Thymus (tissue), 11 donors: ENCODE results near the gene TANC1. TPM values are rescaled to one million over a fixed set of nuclear protein-coding genes. Genes with fewer than 3 reads are reported as not detected.
A peak's percentile ranks its signal among the peaks of the same experiment; 100 is the strongest.

ENCODE experiments used
- DNase-seq, 9 donors: peaks; one replicate each; pipeline ENCODE4 v3.0.0-alpha.2; 2013; ENCODE audit warnings: low spot score in 9 of 9, low read depth in 6 of 9, missing footprints in 1 of 9
- H3K27ac ChIP-seq, 2 donors: one replicate each; pipeline ENCODE4 v1.5.1; 2013; ENCODE audit warnings: control low read depth in 1 of 2, low read depth in 1 of 2, low read length in 1 of 2, mild to moderate bottlenecking in 1 of 2, moderate library complexity in 1 of 2
- H3K27me3 ChIP-seq, 2 donors: one replicate each; pipeline ENCODE4 v1.5.1; 2013; ENCODE audit warnings: low read length in 1 of 2; ENCODE audit not compliant: control insufficient read depth in 2 of 2, insufficient read depth in 1 of 2
- H3K36me3 ChIP-seq, 2 donors: one replicate each; pipeline ENCODE4 v1.5.1; 2013; ENCODE audit warnings: low read length in 1 of 2, mild to moderate bottlenecking in 1 of 2, moderate library complexity in 1 of 2; ENCODE audit not compliant: control insufficient read depth in 2 of 2, insufficient read depth in 2 of 2
- H3K4me1 ChIP-seq, 2 donors: one replicate each; pipeline ENCODE4 v1.5.1; 2013; ENCODE audit warnings: low read length in 2 of 2; ENCODE audit not compliant: control insufficient read depth in 2 of 2, insufficient read depth in 2 of 2
- H3K4me3 ChIP-seq, 2 donors: one replicate each; pipeline ENCODE4 v1.5.1; 2013; ENCODE audit warnings: low read length in 2 of 2, control low read depth in 1 of 2, mild to moderate bottlenecking in 1 of 2
- H3K9me3 ChIP-seq, 2 donors: one replicate each; pipeline ENCODE4 v1.5.1; 2013; ENCODE audit warnings: low read length in 1 of 2, mild to moderate bottlenecking in 1 of 2; ENCODE audit not compliant: control insufficient read depth in 2 of 2, insufficient read depth in 1 of 2
- WGBS: extraction: QIAGEN DNeasy Blood & Tissue Kit; methylation state at CpG from one replicate; pipeline ENCODE4 v1.1.7; 2013; 5-methylcytosine and 5-hydroxymethylcytosine counted together
- polyA plus RNA-seq: library from polyadenylated mRNA; stranded (reverse); fragments of 200-250 nt; gene quantifications from one replicate; pipeline ENCODE4 v1.2.3, GENCODE V29; 2013
- total RNA-seq: library from RNA; stranded (reverse); fragments of 120-200 nt; gene quantifications from one replicate; pipeline ENCODE4 v1.2.4, GENCODE V29; 2013
- donor health status: healthy.

The TANC1 gene
- total and polyA plus RNA-seq, 2 donors: 3.5 to 13.0 TPM

GRCh38 chr2:159152128-159152778, 183.8 kb downstream of the TANC1 start:
- Histone ChIP-seq H3K27ac (no peak overlapping the region), H3K4me1 (peaks cover 38 to 75% of the 10 kb centered on the region in 2 donors), H3K27me3 (no peaks in the 10 kb centered on the region), H3K9me3 (no peaks in the 10 kb centered on the region), H3K36me3 (no peaks in the 10 kb centered on the region), H3K4me3 (no peak overlapping the region)
- WGBS: 96% methylated on average over 4 of the region's 4 CpGs
- DNase-seq: no peak

DNA sequence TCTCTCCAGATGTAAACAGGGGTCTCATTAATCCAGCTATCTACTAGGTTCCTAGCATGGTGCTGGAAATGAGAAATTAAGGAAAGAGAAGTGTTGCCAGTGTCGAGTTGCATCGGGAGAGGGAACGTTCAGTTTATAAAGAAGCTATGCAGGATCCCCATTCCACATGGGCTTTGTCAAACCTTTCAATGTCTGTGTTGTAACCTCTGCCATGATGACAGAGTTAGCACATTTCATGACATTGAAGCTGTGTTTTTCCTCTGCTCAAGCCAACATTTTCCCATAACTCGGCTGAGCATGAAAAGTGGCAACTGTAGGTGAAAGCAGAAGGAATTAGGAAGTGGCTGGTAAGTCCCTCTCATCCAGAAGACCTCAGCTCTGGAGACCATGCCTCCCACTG, 184.6 kb downstream of the TANC1 start:
- no peaks in the 10 kb centered on the region for H3K36me3 ChIP-seq
- no peak overlapping the region for H3K27ac ChIP-seq
- DNase-seq: no peak
- H3K9me3 ChIP-seq: no peaks in the 10 kb centered on the region
- H3K27me3 ChIP-seq: no peaks in the 10 kb centered on the region
- 84% methylated on average over 4 of the region's 4 CpGs for WGBS
- no peak overlapping the region for H3K4me3 ChIP-seq
- H3K4me1 ChIP-seq: peaks cover 38 to 76% of the 10 kb centered on the region in 2 donors

- DNase-seq: no peak
- Histone ChIP-seq H3K4me3 (no peak overlapping the region), H3K36me3 (no peaks in the 10 kb centered on the region), H3K9me3 (no peaks in the 10 kb centered on the region), H3K4me1 (peaks cover 38 to 75% of the 10 kb centered on the region in 2 donors), H3K27me3 (no peaks in the 10 kb centered on the region), H3K27ac (no peak overlapping the region)
- WGBS: 17% methylated on average over 4 of the region's 4 CpGs
These were observed 185.0 kb downstream of the TANC1 start for GRCh38 chr2:159153463-159153862.

DNA sequence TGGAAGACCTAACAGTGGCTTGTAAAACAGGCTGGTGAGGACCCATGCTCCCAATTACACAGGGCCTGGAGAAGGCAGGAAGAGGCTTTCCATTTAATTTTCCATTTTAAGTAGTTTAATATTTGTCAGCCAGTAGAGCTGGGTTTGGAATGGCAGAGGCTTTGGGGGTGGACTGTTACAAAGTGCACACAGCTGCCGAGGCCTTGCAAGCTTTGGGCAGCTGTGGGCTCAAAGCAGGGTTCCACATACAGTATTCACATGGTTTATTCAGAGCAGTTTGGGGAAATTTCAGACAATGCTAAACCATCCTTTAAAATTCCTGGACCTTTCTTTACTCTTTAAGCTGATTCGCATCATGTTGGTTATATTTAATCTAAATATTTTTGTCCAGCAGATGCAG, 185.5 kb downstream of the TANC1 start:
- peaks cover 38 to 70% of the 10 kb centered on the region in 2 donors for H3K4me1 ChIP-seq
- no peak for DNase-seq
- H3K4me3 ChIP-seq: no peak overlapping the region
- H3K36me3 ChIP-seq: no peaks in the 10 kb centered on the region
- no peaks in the 10 kb centered on the region for H3K9me3 ChIP-seq
- H3K27me3 ChIP-seq: no peaks in the 10 kb centered on the region
- 72% methylated on average over 2 of the region's 2 CpGs for WGBS
- no peak overlapping the region for H3K27ac ChIP-seq

DNA sequence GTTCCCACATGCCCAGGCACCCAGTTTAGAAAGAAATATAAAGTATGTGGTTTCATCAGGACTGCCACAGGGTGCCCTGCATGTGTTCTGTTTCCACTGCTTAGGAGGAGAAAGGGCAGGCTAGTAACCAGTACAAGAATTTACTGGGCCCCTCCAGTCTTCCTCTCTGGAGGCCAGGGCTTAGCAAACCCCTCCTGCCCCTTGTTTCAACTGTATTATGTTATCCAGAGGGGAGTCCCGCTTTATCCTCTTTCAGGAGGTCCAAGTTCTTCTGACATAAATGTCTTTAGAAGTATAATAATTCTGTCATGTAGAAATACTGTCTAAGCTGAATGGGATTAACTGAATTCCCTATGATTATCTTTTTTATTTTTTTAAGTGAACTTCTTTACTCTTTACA, 185.9 kb downstream of the TANC1 start:
- WGBS: 97% methylated on average over 1 of the region's 1 CpG
- no peak overlapping the region for H3K4me3 ChIP-seq
- peaks cover 37 to 67% of the 10 kb centered on the region in 2 donors for H3K4me1 ChIP-seq
- no peaks in the 10 kb centered on the region for H3K36me3 ChIP-seq
- no peaks in the 10 kb centered on the region for H3K27me3 ChIP-seq
- H3K27ac ChIP-seq: no peak overlapping the region
- no peak for DNase-seq
- no peaks in the 10 kb centered on the region for H3K9me3 ChIP-seq

DNA sequence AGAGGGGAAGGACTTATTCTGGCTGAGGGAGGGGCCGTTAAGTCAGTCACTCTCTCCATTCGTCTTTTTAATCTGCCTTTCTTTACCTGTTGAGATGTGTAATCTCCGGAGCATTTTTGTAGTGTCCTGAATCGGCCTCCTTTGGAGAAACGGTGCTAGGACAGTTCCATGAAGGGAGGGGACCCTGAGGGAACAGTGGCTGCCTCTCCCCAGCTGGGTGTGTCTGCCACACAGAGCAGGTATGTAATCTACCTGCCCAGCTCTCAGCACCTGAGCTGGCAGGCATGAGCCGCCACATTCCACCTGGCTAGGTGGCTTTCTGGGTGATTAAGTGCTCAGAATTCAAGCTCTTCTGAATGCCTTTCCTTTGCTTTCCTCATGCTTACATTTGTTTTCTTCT, 186.9 kb downstream of the TANC1 start:
- no peak for DNase-seq
- 90% methylated on average over 6 of the region's 6 CpGs for WGBS

GRCh38 chr2:159155791-159156190, 187.4 kb downstream of the TANC1 start:
- no peaks in the 10 kb centered on the region for H3K27me3 ChIP-seq
- H3K27ac ChIP-seq: peak overlapping the region in 1 of 2 donors; percentile 8
- H3K36me3 ChIP-seq: no peaks in the 10 kb centered on the region
- H3K4me1 ChIP-seq: peaks cover 35 to 67% of the 10 kb centered on the region in 2 donors
- no peak for DNase-seq
- H3K9me3 ChIP-seq: no peaks in the 10 kb centered on the region
- H3K4me3 ChIP-seq: no peak overlapping the region
- whole genome bisulfite sequencing: 85% methylated on average over 1 of the region's 1 CpG

More for the DNA sequence above, 186.9 kb downstream of the TANC1 start:
- peak overlapping the region in 1 of 2 donors; percentile 18 for H3K27ac ChIP-seq
- H3K4me3 ChIP-seq: no peak overlapping the region
- H3K27me3 ChIP-seq: no peaks in the 10 kb centered on the region
- no peaks in the 10 kb centered on the region for H3K9me3 ChIP-seq
- H3K36me3 ChIP-seq: no peaks in the 10 kb centered on the region
- peaks cover 31 to 67% of the 10 kb centered on the region in 2 donors for H3K4me1 ChIP-seq

DNA sequence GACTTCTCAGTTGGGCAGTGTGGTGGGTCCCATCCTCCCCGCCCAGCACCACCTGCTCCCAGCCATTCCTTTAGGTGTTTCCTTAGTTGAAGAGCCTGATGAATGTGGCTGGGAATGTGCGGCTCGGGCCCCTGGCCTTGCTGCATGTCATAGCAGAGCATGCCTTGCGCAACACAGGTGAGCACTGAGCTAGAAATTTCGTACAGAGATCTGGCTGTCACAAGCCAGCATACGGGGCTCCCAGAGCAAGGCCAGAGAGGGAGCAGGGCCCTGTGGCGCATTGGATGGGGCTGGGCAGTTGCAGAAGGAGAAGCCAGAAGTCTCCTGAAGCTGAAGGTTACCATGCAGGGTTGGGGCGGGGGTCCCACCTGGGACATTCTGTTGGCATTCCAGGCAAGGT, 188.4 kb downstream of the TANC1 start:
- Histone ChIP-seq H3K4me3 (no peak overlapping the region), H3K27ac (peak overlapping the region; percentile 44 to 55), H3K4me1 (peaks cover 40 to 71% of the 10 kb centered on the region in 2 donors), H3K9me3 (no peaks in the 10 kb centered on the region), H3K27me3 (no peaks in the 10 kb centered on the region), H3K36me3 (no peaks in the 10 kb centered on the region)
- no peak for DNase-seq
- WGBS: 92% methylated on average over 8 of the region's 8 CpGs

DNA sequence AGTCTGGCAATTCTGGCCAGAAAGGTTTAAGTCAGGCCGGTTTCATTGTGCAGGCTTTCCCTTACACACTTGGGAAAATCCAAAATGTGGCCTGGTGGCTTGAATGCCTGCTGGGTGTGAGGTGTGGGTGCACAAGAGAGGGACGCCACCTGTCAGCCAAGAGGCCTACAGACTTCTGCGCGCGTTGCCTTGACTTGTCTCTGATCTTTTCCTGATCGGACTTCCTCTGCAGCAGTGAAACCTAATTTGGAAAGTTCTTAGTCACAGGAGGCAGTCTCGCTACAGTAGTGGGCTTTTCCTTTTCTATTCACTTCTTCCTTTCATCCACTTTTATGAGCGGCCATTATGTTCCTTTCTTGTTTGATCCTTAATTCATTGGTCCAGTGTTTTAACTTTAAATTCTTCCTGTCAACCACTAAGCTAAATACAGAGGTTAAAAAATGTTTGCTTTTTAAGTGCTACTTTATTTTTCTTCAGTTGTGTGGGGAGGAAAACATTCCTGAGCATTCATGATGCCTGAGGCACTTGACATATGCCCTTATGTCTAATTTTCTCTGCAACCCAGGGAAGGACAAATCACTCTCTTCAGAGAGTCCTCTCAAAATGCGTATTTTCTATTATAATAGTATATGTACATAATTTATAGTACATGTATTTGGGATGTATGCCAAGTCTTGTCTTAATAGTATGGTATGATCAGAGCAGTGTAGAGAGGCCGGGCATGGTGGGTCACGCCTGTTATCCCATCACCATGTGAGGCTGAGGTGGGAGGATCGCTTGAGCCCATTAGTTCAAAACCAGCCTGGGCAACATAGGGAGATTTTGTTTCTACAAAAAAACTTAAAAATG, 189.1 kb downstream of the TANC1 start:
- Histone ChIP-seq H3K9me3 (no peaks in the 10 kb centered on the region), H3K36me3 (no peaks in the 10 kb centered on the region), H3K4me1 (peaks cover 42 to 75% of the 10 kb centered on the region in 2 donors), H3K4me3 (no peak overlapping the region), H3K27me3 (no peaks in the 10 kb centered on the region), H3K27ac (peak overlapping the region; percentile 44 to 55)
- 51% methylated on average over 12 of the region's 12 CpGs for WGBS
- peak in 2 of 9 donors; percentile 35 to 74 for DNase-seq
